HG03135 (cell line): ENCODE results near the gene ABHD11.
A peak's percentile ranks its signal among the peaks of the same experiment; 100 is the strongest.
"Not testable (repeated sequence)": the region's sequence is repeated elsewhere in the genome, so short reads cannot be mapped to it uniquely, and the experiment has no call there.

ENCODE experiments used
- ATAC-seq: cut with Tn5 transposase; IDR thresholded peaks from one replicate; pipeline ENCODE4 v1.9.1; 2021; ENCODE audit warnings: mild to moderate bottlenecking, moderate library complexity; ENCODE audit not compliant: unreplicated experiment

ABHD11 gene

GRCh38 chr7:73742753-73743641, 4.4 kb upstream of the ABHD11 start:
- no peak for ATAC-seq

GRCh38 chr7:73742338-73742752, 3.7 kb upstream of the ABHD11 start:
- no peak for ATAC-seq

GRCh38 chr7:73741600-73741999, 3.0 kb upstream of the ABHD11 start:
- ATAC-seq, result no peak

GRCh38 chr7:73740771-73741170, 2.2 kb upstream of the ABHD11 start:
- no peak for ATAC-seq

GRCh38 chr7:73740212-73740611, 1.6 kb upstream of the ABHD11 start:
- ATAC-seq, result no peak

- ATAC-seq, result no peak
These were observed 775 bp upstream of the ABHD11 start for GRCh38 chr7:73739387-73739767.

- ATAC-seq, result peak; percentile 15
These were observed 386 bp downstream of the ABHD11 start for GRCh38 chr7:73738220-73738611.

GRCh38 chr7:73737491-73738219, 947 bp downstream of the ABHD11 start:
- ATAC-seq, result no peak

GRCh38 chr7:73736885-73737284, 1.7 kb downstream of the ABHD11 start:
- no peak for ATAC-seq

- no peak for ATAC-seq
These were observed 3.1 kb downstream of the ABHD11 start for GRCh38 chr7:73735528-73735905.

- peak; percentile 44 for ATAC-seq
These were observed 3.7 kb downstream of the ABHD11 start for GRCh38 chr7:73734619-73735527.

GRCh38 chr7:73732397-73732796, 6.2 kb downstream of the ABHD11 start:
- ATAC-seq, result no peak

GRCh38 chr7:73730485-73730884, 8.1 kb downstream of the ABHD11 start:
- no peak for ATAC-seq

GRCh38 chr7:73728551-73728950, 10.1 kb downstream of the ABHD11 start:
- no peak for ATAC-seq

GRCh38 chr7:73727952-73728351, 10.7 kb downstream of the ABHD11 start:
- no peak for ATAC-seq

GRCh38 chr7:73726083-73726466, 12.5 kb downstream of the ABHD11 start:
- ATAC-seq, result peak; percentile 24

GRCh38 chr7:73723813-73724212, 14.8 kb downstream of the ABHD11 start:
- no peak for ATAC-seq

- ATAC-seq, result no peak
These were observed 15.8 kb downstream of the ABHD11 start for GRCh38 chr7:73722785-73723184.

- not testable (repeated sequence) for ATAC-seq
These were observed 16.4 kb downstream of the ABHD11 start for GRCh38 chr7:73722182-73722581.

- no peak for ATAC-seq
These were observed 17.2 kb downstream of the ABHD11 start for GRCh38 chr7:73721377-73721817.

GRCh38 chr7:73720443-73720842, 18.2 kb downstream of the ABHD11 start:
- not testable (repeated sequence) for ATAC-seq
